ENCODE data around the gene UTP14C. TPM values are rescaled to one million over a fixed set of nuclear protein-coding genes. Genes with fewer than 3 reads are reported as not detected.
A peak's percentile ranks its signal among the peaks of the same experiment; 100 is the strongest.

UTP14C gene
- total and polyA plus RNA-seq, 2 of the 13 experiments (the other 11 are each of a cell fraction or from before 2014, with no cell fraction given) = 8.8 to 12.2 TPM

- TF ChIP-seq, protein P1, sequence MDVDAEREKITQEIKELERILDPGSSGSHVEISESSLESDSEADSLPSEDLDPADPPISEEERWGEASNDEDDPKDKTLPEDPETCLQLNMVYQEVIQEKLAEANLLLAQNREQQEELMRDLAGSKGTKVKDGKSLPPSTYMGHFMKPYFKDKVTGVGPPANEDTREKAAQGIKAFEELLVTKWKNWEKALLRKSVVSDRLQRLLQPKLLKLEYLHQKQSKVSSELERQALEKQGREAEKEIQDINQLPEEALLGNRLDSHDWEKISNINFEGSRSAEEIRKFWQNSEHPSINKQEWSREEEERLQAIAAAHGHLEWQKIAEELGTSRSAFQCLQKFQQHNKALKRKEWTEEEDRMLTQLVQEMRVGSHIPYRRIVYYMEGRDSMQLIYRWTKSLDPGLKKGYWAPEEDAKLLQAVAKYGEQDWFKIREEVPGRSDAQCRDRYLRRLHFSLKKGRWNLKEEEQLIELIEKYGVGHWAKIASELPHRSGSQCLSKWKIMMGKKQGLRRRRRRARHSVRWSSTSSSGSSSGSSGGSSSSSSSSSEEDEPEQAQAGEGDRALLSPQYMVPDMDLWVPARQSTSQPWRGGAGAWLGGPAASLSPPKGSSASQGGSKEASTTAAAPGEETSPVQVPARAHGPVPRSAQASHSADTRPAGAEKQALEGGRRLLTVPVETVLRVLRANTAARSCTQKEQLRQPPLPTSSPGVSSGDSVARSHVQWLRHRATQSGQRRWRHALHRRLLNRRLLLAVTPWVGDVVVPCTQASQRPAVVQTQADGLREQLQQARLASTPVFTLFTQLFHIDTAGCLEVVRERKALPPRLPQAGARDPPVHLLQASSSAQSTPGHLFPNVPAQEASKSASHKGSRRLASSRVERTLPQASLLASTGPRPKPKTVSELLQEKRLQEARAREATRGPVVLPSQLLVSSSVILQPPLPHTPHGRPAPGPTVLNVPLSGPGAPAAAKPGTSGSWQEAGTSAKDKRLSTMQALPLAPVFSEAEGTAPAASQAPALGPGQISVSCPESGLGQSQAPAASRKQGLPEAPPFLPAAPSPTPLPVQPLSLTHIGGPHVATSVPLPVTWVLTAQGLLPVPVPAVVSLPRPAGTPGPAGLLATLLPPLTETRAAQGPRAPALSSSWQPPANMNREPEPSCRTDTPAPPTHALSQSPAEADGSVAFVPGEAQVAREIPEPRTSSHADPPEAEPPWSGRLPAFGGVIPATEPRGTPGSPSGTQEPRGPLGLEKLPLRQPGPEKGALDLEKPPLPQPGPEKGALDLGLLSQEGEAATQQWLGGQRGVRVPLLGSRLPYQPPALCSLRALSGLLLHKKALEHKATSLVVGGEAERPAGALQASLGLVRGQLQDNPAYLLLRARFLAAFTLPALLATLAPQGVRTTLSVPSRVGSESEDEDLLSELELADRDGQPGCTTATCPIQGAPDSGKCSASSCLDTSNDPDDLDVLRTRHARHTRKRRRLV (CRISPR knock-in tag; IDR thresholded peaks at IDR 0.05) = no peak
- 0 out of 2 replicates have a peak, but pooled peaks have one; percentile 77 for TF ChIP-seq ZNF576 (CRISPR knock-in tag; IDR thresholded peaks at IDR 0.05)
- TF ChIP-seq ZNF850 (CRISPR knock-in tag; conservative IDR thresholded peaks at IDR 0.05) = no peak; the same call in 1 of the 2 replicates
- peak; percentile 52; the same call in 1 of the 2 replicates for TF ChIP-seq ZNF776 (CRISPR knock-in tag; IDR thresholded peaks at IDR 0.05)
- TF ChIP-seq NKX3-1 (CRISPR knock-in tag; IDR thresholded peaks at IDR 0.05) = no peak; the same call in 1 of the 2 replicates
- peak; percentile 71 for TF ChIP-seq HOXD1 (CRISPR knock-in tag; IDR thresholded peaks at IDR 0.05)
- no peak for TF ChIP-seq DNMT1 (CRISPR knock-in tag; IDR thresholded peaks at IDR 0.05)
- no peak for TF ChIP-seq EZH2 (conservative IDR thresholded peaks at IDR 0.05; ENCODE audit: low read depth, low read length)
- no peak for TF ChIP-seq PAF1 (CRISPR knock-in tag; IDR thresholded peaks at IDR 0.05)
- TF ChIP-seq RFXANK (CRISPR knock-in tag; IDR thresholded peaks at IDR 0.05) = no peak
- TF ChIP-seq, protein P2, sequence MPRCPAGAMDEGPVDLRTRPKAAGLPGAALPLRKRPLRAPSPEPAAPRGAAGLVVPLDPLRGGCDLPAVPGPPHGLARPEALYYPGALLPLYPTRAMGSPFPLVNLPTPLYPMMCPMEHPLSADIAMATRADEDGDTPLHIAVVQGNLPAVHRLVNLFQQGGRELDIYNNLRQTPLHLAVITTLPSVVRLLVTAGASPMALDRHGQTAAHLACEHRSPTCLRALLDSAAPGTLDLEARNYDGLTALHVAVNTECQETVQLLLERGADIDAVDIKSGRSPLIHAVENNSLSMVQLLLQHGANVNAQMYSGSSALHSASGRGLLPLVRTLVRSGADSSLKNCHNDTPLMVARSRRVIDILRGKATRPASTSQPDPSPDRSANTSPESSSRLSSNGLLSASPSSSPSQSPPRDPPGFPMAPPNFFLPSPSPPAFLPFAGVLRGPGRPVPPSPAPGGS (CRISPR knock-in tag; IDR thresholded peaks at IDR 0.05) = peak; percentile 89
- TF ChIP-seq, protein P3, sequence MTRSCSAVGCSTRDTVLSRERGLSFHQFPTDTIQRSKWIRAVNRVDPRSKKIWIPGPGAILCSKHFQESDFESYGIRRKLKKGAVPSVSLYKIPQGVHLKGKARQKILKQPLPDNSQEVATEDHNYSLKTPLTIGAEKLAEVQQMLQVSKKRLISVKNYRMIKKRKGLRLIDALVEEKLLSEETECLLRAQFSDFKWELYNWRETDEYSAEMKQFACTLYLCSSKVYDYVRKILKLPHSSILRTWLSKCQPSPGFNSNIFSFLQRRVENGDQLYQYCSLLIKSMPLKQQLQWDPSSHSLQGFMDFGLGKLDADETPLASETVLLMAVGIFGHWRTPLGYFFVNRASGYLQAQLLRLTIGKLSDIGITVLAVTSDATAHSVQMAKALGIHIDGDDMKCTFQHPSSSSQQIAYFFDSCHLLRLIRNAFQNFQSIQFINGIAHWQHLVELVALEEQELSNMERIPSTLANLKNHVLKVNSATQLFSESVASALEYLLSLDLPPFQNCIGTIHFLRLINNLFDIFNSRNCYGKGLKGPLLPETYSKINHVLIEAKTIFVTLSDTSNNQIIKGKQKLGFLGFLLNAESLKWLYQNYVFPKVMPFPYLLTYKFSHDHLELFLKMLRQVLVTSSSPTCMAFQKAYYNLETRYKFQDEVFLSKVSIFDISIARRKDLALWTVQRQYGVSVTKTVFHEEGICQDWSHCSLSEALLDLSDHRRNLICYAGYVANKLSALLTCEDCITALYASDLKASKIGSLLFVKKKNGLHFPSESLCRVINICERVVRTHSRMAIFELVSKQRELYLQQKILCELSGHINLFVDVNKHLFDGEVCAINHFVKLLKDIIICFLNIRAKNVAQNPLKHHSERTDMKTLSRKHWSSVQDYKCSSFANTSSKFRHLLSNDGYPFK (CRISPR knock-in tag; IDR thresholded peaks at IDR 0.05; ENCODE audit: borderline replicate concordance) = peak; percentile 86
- peak; percentile 89; the same call in 1 of the 2 replicates for TF ChIP-seq KDM2A (CRISPR knock-in tag; IDR thresholded peaks at IDR 0.05; ENCODE audit: borderline replicate concordance, low read depth)
- TF ChIP-seq TARDBP (CRISPR knock-in tag; IDR thresholded peaks at IDR 0.05) = peak; percentile 84
- TF ChIP-seq, protein P4, sequence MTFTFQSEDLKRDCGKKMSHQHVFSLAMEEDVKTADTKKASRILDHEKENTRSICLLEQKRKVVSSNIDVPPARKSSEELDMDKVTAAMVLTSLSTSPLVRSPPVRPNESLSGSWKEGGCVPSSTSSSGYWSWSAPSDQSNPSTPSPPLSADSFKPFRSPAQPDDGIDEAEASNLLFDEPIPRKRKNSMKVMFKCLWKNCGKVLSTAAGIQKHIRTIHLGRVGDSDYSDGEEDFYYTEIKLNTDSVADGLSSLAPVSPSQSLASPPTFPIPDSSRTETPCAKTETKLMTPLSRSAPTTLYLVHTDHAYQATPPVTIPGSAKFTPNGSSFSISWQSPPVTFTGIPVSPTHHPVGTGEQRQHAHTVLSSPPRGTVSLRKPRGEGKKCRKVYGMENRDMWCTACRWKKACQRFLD (CRISPR knock-in tag; IDR thresholded peaks at IDR 0.05; ENCODE audit: borderline replicate concordance) = peak; percentile 37; the same call in 1 of the 2 replicates
- TF ChIP-seq KMT2A (CRISPR knock-in tag; IDR thresholded peaks at IDR 0.05) = peak; percentile 91
- peak; percentile 91 for TF ChIP-seq GABPB1 (CRISPR knock-in tag; IDR thresholded peaks at IDR 0.05)
- peak; percentile 92 for TF ChIP-seq MED1 (CRISPR knock-in tag; IDR thresholded peaks at IDR 0.05)
Measured at GRCh38 chr13:52011632-52012511, 12.6 kb upstream of the UTP14C start, which contains the start of gene ALG11 (continued).
